ENCODE measurements around the gene NAGPA. TPM values are rescaled to one million over a fixed set of nuclear protein-coding genes. Genes with fewer than 3 reads are reported as not detected.

NAGPA gene
- polyA plus RNA-seq, 1 of the 3 experiments (the other 2 are of a cell fraction), result 16.5 TPM

- Histone ChIP-seq H3K27me3 (ENCODE audit: insufficient read depth) (no peaks in the 10 kb centered on the region), H4K20me1 (ENCODE audit: insufficient read depth) (no peaks in the 10 kb centered on the region), H3K4me2 (no peak overlapping the region), H2AFZ (ENCODE audit: low read depth) (no peak overlapping the region), H3K27ac (ENCODE audit: low read depth in 2 of 2, low read length in 1 of 2) (no peak overlapping the region), H3K4me1 (ENCODE audit: control insufficient read depth in 1 of 2, insufficient read depth in 2 of 2, low read depth in 1 of 2, low read length in 1 of 2) (peaks cover 0 to 12% of the 10 kb centered on the region in 2 experiments; a peak in 2 of 4 replicates), H3K79me2 (ENCODE audit: insufficient read depth) (no peaks in the 10 kb centered on the region), H3K4me3 (ENCODE audit: low read depth in 2 of 2, low read length in 1 of 2) (no peak overlapping the region), H3K36me3 (replicated peaks in 1 of 2; ENCODE audit: control insufficient read depth in 1 of 2, insufficient read depth in 2 of 2, low read length in 1 of 2) (peaks cover 0 to 2% of the 10 kb centered on the region in 2 experiments), H3K9ac (no peak overlapping the region), H3K9me3 (no peaks in the 10 kb centered on the region), H3K9me2 (no peaks in the 10 kb centered on the region), H3F3A (replicated peaks; ENCODE audit: insufficient read depth) (no peaks in the 10 kb centered on the region)
- WGBS (ENCODE audit: low lambda C conversion rate), result 78% methylated on average over 3 of the region's 12 CpGs
- no peak for DNase-seq
- ChIA-PET CTCF (no interaction called here), POLR2A (interaction anchor here (0.7 kb wide), 1 partner anchor 19 kb away, joined by 5 read pairs; no protein-coding TSS in a partner anchor)
- no peak for TF ChIP-seq FOSL2 (IDR thresholded peaks at IDR 0.05; ENCODE audit: borderline replicate concordance, low read depth)
- TF ChIP-seq MAX (IDR thresholded peaks at IDR 0.05; ENCODE audit: low read depth), result no peak
- no peak for TF ChIP-seq TCF12 (IDR thresholded peaks at IDR 0.05)
- TF ChIP-seq, protein P1, sequence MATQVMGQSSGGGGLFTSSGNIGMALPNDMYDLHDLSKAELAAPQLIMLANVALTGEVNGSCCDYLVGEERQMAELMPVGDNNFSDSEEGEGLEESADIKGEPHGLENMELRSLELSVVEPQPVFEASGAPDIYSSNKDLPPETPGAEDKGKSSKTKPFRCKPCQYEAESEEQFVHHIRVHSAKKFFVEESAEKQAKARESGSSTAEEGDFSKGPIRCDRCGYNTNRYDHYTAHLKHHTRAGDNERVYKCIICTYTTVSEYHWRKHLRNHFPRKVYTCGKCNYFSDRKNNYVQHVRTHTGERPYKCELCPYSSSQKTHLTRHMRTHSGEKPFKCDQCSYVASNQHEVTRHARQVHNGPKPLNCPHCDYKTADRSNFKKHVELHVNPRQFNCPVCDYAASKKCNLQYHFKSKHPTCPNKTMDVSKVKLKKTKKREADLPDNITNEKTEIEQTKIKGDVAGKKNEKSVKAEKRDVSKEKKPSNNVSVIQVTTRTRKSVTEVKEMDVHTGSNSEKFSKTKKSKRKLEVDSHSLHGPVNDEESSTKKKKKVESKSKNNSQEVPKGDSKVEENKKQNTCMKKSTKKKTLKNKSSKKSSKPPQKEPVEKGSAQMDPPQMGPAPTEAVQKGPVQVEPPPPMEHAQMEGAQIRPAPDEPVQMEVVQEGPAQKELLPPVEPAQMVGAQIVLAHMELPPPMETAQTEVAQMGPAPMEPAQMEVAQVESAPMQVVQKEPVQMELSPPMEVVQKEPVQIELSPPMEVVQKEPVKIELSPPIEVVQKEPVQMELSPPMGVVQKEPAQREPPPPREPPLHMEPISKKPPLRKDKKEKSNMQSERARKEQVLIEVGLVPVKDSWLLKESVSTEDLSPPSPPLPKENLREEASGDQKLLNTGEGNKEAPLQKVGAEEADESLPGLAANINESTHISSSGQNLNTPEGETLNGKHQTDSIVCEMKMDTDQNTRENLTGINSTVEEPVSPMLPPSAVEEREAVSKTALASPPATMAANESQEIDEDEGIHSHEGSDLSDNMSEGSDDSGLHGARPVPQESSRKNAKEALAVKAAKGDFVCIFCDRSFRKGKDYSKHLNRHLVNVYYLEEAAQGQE (IDR thresholded peaks at IDR 0.05; ENCODE audit: low read depth, low read length), result no peak
- TF ChIP-seq, protein P2, sequence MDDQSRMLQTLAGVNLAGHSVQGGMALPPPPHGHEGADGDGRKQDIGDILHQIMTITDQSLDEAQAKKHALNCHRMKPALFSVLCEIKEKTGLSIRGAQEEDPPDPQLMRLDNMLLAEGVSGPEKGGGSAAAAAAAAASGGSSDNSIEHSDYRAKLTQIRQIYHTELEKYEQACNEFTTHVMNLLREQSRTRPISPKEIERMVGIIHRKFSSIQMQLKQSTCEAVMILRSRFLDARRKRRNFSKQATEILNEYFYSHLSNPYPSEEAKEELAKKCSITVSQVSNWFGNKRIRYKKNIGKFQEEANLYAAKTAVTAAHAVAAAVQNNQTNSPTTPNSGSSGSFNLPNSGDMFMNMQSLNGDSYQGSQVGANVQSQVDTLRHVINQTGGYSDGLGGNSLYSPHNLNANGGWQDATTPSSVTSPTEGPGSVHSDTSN (IDR thresholded peaks at IDR 0.05), result no peak
- no peak for TF ChIP-seq MXI1 (IDR thresholded peaks at IDR 0.05; ENCODE audit: low read depth, low read length)
- TF ChIP-seq ZBTB33 (IDR thresholded peaks at IDR 0.05; ENCODE audit: borderline replicate concordance, low read depth), result no peak
These were observed 3.4 kb downstream of the NAGPA start for GRCh38 chr16:5030251-5030870.

GRCh38 chr16:5028950-5029475 lies 4.7 kb downstream of the NAGPA start:
- H3K9ac ChIP-seq, result no peak overlapping the region
- no peaks in the 10 kb centered on the region for H3K79me2 ChIP-seq (ENCODE audit: insufficient read depth)
- H3K4me3 ChIP-seq (ENCODE audit: low read depth in 2 of 2, low read length in 1 of 2), result no peak overlapping the region
- ChIA-PET CTCF (interaction anchor here (1.2 kb wide), 1 partner anchor 27 kb away, joined by 4 read pairs; no protein-coding TSS in a partner anchor), POLR2A (no interaction called here)
- no peaks in the 10 kb centered on the region for H4K20me1 ChIP-seq (ENCODE audit: insufficient read depth)
- no peaks in the 10 kb centered on the region for H3K9me2 ChIP-seq
- H3K9me3 ChIP-seq, result no peaks in the 10 kb centered on the region
- DNase-seq, result no peak
- peaks cover 0 to 2% of the 10 kb centered on the region in 2 experiments for H3K36me3 ChIP-seq (replicated peaks in 1 of 2; ENCODE audit: control insufficient read depth in 1 of 2, insufficient read depth in 2 of 2, low read length in 1 of 2)
- no peak overlapping the region for H3K4me2 ChIP-seq
- WGBS (ENCODE audit: low lambda C conversion rate), result 93% methylated on average over 18 of the region's 18 CpGs
- no peak overlapping the region for H2AFZ ChIP-seq (ENCODE audit: low read depth)
- H3F3A ChIP-seq (replicated peaks; ENCODE audit: insufficient read depth), result no peaks in the 10 kb centered on the region
- H3K27ac ChIP-seq (ENCODE audit: low read depth in 2 of 2, low read length in 1 of 2), result no peak overlapping the region
- H3K4me1 ChIP-seq (ENCODE audit: control insufficient read depth in 1 of 2, insufficient read depth in 2 of 2, low read depth in 1 of 2, low read length in 1 of 2), result peaks cover 0 to 6% of the 10 kb centered on the region in 2 experiments; a peak in 2 of 4 replicates
- H3K27me3 ChIP-seq (ENCODE audit: insufficient read depth), result no peaks in the 10 kb centered on the region
- TF ChIP-seq ZBTB33 (IDR thresholded peaks at IDR 0.05; ENCODE audit: borderline replicate concordance, low read depth) (no peak), USF2 (IDR thresholded peaks at IDR 0.05; ENCODE audit: borderline replicate concordance, low read depth, low read length) (no peak), IRF3 (IDR thresholded peaks at IDR 0.05; ENCODE audit: low read depth, low read length) (no peak), USF1 (IDR thresholded peaks at IDR 0.05; ENCODE audit: borderline replicate concordance, low read depth) (no peak), RCOR1 (IDR thresholded peaks at IDR 0.05; ENCODE audit: low read length) (no peak), SMC3 (IDR thresholded peaks at IDR 0.05; ENCODE audit: low read depth, low read length) (no peak)

Data from SK-N-SH (cell line).